Skeletal muscle tissue (tissue), 4 donors: ENCODE data around the gene ETV6. TPM values are rescaled to one million over a fixed set of nuclear protein-coding genes. Genes with fewer than 3 reads are reported as not detected.
A peak's percentile ranks its signal among the peaks of the same experiment; 100 is the strongest.

Experiments
- H3K27ac ChIP-seq: one replicate; pipeline ENCODE4 v1.7.0; 2013; ENCODE audit warnings: mild to moderate bottlenecking, low read depth, low read length, inconsistent platforms
- H3K27me3 ChIP-seq, 3 donors: one replicate each; pipeline ENCODE4 v1.7.0; 2013; ENCODE audit warnings: low read length in 3 of 3; ENCODE audit not compliant: control insufficient read depth in 3 of 3, insufficient read depth in 3 of 3
- H3K36me3 ChIP-seq, 3 donors: one replicate each; pipeline ENCODE4 v1.7.0; 2013; ENCODE audit warnings: low read length in 3 of 3; ENCODE audit not compliant: control insufficient read depth in 3 of 3, insufficient read depth in 3 of 3
- H3K4me1 ChIP-seq, 3 donors: one replicate each; pipeline ENCODE4 v1.7.0; 2013; ENCODE audit warnings: low read length in 3 of 3, mild to moderate bottlenecking in 3 of 3; ENCODE audit not compliant: control insufficient read depth in 3 of 3, insufficient read depth in 3 of 3
- H3K4me3 ChIP-seq, 3 donors: one replicate each; pipeline ENCODE4 v1.7.0; 2013; ENCODE audit warnings: low read length in 3 of 3
- H3K9ac ChIP-seq, 3 donors: one replicate each; pipeline ENCODE4 v1.7.0; 2013; ENCODE audit warnings: low read length in 3 of 3, mild to moderate bottlenecking in 3 of 3, moderate library complexity in 2 of 3, low read depth in 1 of 3
- H3K9me3 ChIP-seq, 3 donors: one replicate each; pipeline ENCODE4 v1.7.0; 2013; ENCODE audit warnings: low read length in 3 of 3; ENCODE audit not compliant: control insufficient read depth in 3 of 3
- total RNA-seq: library from RNA; depleted of rRNA; stranded (reverse); fragments of >200 nt; gene quantifications from one replicate; pipeline ENCODE4 v1.2.3, GENCODE V29; 2014
- donor health status: Osteomylitis.

ETV6 gene
- total RNA-seq, 1 donor from 2014 or later, result 4.2 TPM

- no peaks in the 10 kb centered on the region for H3K27me3 ChIP-seq
- no peak overlapping the region for H3K4me3 ChIP-seq
- no peaks in the 10 kb centered on the region for H3K9me3 ChIP-seq
- H3K27ac ChIP-seq, result peak overlapping the region; percentile 45
- peaks cover 0 to 3% (median 0%) of the 10 kb centered on the region in 3 donors for H3K36me3 ChIP-seq
- H3K4me1 ChIP-seq, result peaks cover 17 to 32% (median 24%) of the 10 kb centered on the region in 3 donors
- no peak overlapping the region for H3K9ac ChIP-seq
These were observed 115.9 kb downstream of the ETV6 start for GRCh38 chr12:11765421-11765816.

GRCh38 chr12:11765817-11766794 is 116.6 kb downstream of the ETV6 start:
- Histone ChIP-seq H3K4me1 (peaks cover 17 to 32% (median 24%) of the 10 kb centered on the region in 3 donors), H3K27ac (peak overlapping the region; percentile 70), H3K9me3 (no peaks in the 10 kb centered on the region), H3K27me3 (no peaks in the 10 kb centered on the region), H3K9ac (no peak overlapping the region), H3K36me3 (peaks cover 0 to 3% (median 0%) of the 10 kb centered on the region in 3 donors), H3K4me3 (no peak overlapping the region)

- Histone ChIP-seq H3K4me1 (peaks cover 13 to 24% (median 24%) of the 10 kb centered on the region in 3 donors), H3K9ac (no peak overlapping the region), H3K9me3 (no peaks in the 10 kb centered on the region), H3K4me3 (no peak overlapping the region), H3K36me3 (peaks cover 0 to 3% (median 0%) of the 10 kb centered on the region in 3 donors), H3K27me3 (no peaks in the 10 kb centered on the region), H3K27ac (peak overlapping the region; percentile 70)
These were observed 117.7 kb downstream of the ETV6 start for GRCh38 chr12:11767029-11767724.

- H3K27ac ChIP-seq, result no peak overlapping the region
- peaks cover 9 to 24% (median 18%) of the 10 kb centered on the region in 3 donors for H3K4me1 ChIP-seq
- H3K27me3 ChIP-seq, result no peaks in the 10 kb centered on the region
These were observed 118.3 kb downstream of the ETV6 start for GRCh38 chr12:11767798-11768197.

GRCh38 chr12:11768233-11768965 is 118.9 kb downstream of the ETV6 start:
- Histone ChIP-seq H3K27ac (no peak overlapping the region), H3K9ac (no peak overlapping the region), H3K36me3 (peaks cover 0 to 3% (median 0%) of the 10 kb centered on the region in 3 donors), H3K9me3 (no peaks in the 10 kb centered on the region), H3K4me3 (no peak overlapping the region), H3K4me1 (peaks cover 9 to 24% (median 15%) of the 10 kb centered on the region in 3 donors), H3K27me3 (no peaks in the 10 kb centered on the region)

More at GRCh38 chr12:11767798-11768197, 118.3 kb downstream of the ETV6 start:
- Histone ChIP-seq H3K9ac (no peak overlapping the region), H3K9me3 (no peaks in the 10 kb centered on the region), H3K4me3 (no peak overlapping the region), H3K36me3 (peaks cover 0 to 3% (median 0%) of the 10 kb centered on the region in 3 donors)

GRCh38 chr12:11769723-11770514 is 120.4 kb downstream of the ETV6 start:
- no peak overlapping the region for H3K9ac ChIP-seq
- H3K36me3 ChIP-seq, result peaks cover 0 to 3% (median 0%) of the 10 kb centered on the region in 3 donors
- no peaks in the 10 kb centered on the region for H3K27me3 ChIP-seq
- peaks cover 9 to 24% (median 16%) of the 10 kb centered on the region in 3 donors for H3K4me1 ChIP-seq
- no peak overlapping the region for H3K27ac ChIP-seq
- H3K4me3 ChIP-seq, result no peak overlapping the region
- no peaks in the 10 kb centered on the region for H3K9me3 ChIP-seq

- H3K4me1 ChIP-seq, result peaks cover 4 to 13% (median 7%) of the 10 kb centered on the region in 3 donors
These were observed 121.9 kb downstream of the ETV6 start for GRCh38 chr12:11771356-11771755.

GRCh38 chr12:11771895-11772502 is 122.5 kb downstream of the ETV6 start:
- no peaks in the 10 kb centered on the region for H3K9me3 ChIP-seq
- H3K4me1 ChIP-seq, result peaks cover 2 to 8% (median 7%) of the 10 kb centered on the region in 3 donors
- no peak overlapping the region for H3K9ac ChIP-seq
- no peak overlapping the region for H3K4me3 ChIP-seq
- no peaks in the 10 kb centered on the region for H3K27me3 ChIP-seq
- H3K27ac ChIP-seq, result no peak overlapping the region
- peaks cover 0 to 3% (median 0%) of the 10 kb centered on the region in 3 donors for H3K36me3 ChIP-seq

More at GRCh38 chr12:11771356-11771755, 121.9 kb downstream of the ETV6 start:
- Histone ChIP-seq H3K9ac (no peak overlapping the region), H3K36me3 (peaks cover 0 to 3% (median 0%) of the 10 kb centered on the region in 3 donors), H3K27ac (no peak overlapping the region), H3K27me3 (no peaks in the 10 kb centered on the region), H3K4me3 (no peak overlapping the region), H3K9me3 (no peaks in the 10 kb centered on the region)
